Tracheal epithelial cell (primary cell): ENCODE measurements around the gene TMEM170B. TPM values are rescaled to one million over a fixed set of nuclear protein-coding genes. Genes with fewer than 3 reads are reported as not detected.

Source experiments
- total RNA-seq: library from RNA; depleted of rRNA; stranded (reverse); fragments of >200 nt; gene quantifications from 2 replicates; pipeline ENCODE4 v1.2.1, GENCODE V29; 2014

The TMEM170B gene
- total RNA-seq = 0.21 and 0.24 TPM in 2 replicates

GRCh38 chr6:11537229-11538051, at the start of gene TMEM170B:
TSS of gene TMEM170B (plus strand) at chr6:11537749. CDS start at chr6:11538278, 529 bp downstream.

Other genes starting within 250 kb of the TMEM170B start
- gene ADTRP, start 241.1 kb downstream of the TMEM170B start, total RNA-seq = 6.5 and 12.8 TPM in 2 replicates